ENCODE measurements around the gene LTBR. TPM values are rescaled to one million over a fixed set of nuclear protein-coding genes. Genes with fewer than 3 reads are reported as not detected.

LTBR gene
- polyA plus RNA-seq, 1 donor = 132 TPM

DNA sequence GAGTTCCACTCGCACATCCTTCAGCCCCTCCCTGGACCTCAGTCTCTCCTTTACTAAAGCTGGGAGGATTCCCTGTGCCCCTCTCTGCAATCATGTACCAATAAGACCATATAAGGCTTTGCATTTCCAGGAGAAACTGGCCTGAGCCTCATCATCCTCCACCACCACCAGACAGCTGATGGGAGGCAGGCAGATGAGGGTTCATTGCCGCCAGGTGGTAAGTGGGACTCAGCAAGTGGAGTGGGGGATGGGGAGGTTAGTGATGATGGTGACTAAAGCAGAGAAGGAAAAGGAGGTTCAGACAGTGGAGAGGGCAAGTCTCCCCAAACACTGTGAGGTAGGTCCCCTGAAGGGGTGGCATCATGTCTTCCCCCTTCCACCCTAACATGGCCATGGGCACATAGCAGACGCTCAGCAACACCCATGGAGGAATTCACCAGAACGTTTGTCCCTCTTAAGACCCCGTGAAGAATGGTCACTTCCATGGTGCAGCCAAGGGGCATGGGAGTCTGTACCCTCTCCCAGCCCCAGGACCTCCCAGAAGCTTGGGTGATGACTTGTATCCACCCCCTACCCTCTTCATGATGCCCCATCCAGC, 37.6 kb upstream of the LTBR start:
- no CpG with 5 or more reads among the region's 5 CpGs for WGBS (ENCODE audit: insufficient coverage, low lambda C conversion rate)
- Histone ChIP-seq H3K27me3 (ENCODE audit: control insufficient read depth, insufficient read depth, low read length) (no peaks in the 10 kb centered on the region), H3K4me3 (ENCODE audit: low read length) (no peak overlapping the region), H3K36me3 (ENCODE audit: control insufficient read depth, insufficient read depth, low read length) (no peaks in the 10 kb centered on the region), H3K9me3 (ENCODE audit: control insufficient read depth, low read depth, low read length) (no peaks in the 10 kb centered on the region), H3K4me1 (ENCODE audit: control insufficient read depth, insufficient read depth, low read length) (peaks cover 39% of the 10 kb centered on the region), H3K27ac (ENCODE audit: low read length) (peak overlapping the region; percentile 87)
- DNase-seq = peak in 1 of 2 donors; percentile 36

- no peaks in the 10 kb centered on the region for H3K27me3 ChIP-seq (ENCODE audit: control insufficient read depth, insufficient read depth, low read length)
- no peak for DNase-seq
- no peak overlapping the region for H3K27ac ChIP-seq (ENCODE audit: low read length)
- H3K9me3 ChIP-seq (ENCODE audit: control insufficient read depth, low read depth, low read length) = no peaks in the 10 kb centered on the region
- peaks cover 39% of the 10 kb centered on the region for H3K4me1 ChIP-seq (ENCODE audit: control insufficient read depth, insufficient read depth, low read length)
- WGBS (ENCODE audit: insufficient coverage, low lambda C conversion rate) = 73% methylated on average over 2 of the region's 8 CpGs
- no peak overlapping the region for H3K4me3 ChIP-seq (ENCODE audit: low read length)
- no peaks in the 10 kb centered on the region for H3K36me3 ChIP-seq (ENCODE audit: control insufficient read depth, insufficient read depth, low read length)
Observed at GRCh38 chr12:6346942-6347341, 37.0 kb upstream of the LTBR start.

GRCh38 chr12:6347367-6348338, 36.3 kb upstream of the LTBR start:
- Histone ChIP-seq H3K27ac (ENCODE audit: low read length) (no peak overlapping the region), H3K27me3 (ENCODE audit: control insufficient read depth, insufficient read depth, low read length) (no peaks in the 10 kb centered on the region), H3K9me3 (ENCODE audit: control insufficient read depth, low read depth, low read length) (no peaks in the 10 kb centered on the region), H3K4me3 (ENCODE audit: low read length) (no peak overlapping the region), H3K4me1 (ENCODE audit: control insufficient read depth, insufficient read depth, low read length) (peaks cover 32% of the 10 kb centered on the region), H3K36me3 (ENCODE audit: control insufficient read depth, insufficient read depth, low read length) (no peaks in the 10 kb centered on the region)
- DNase-seq = peak in 1 of 2 donors; percentile 8
- WGBS (ENCODE audit: insufficient coverage, low lambda C conversion rate) = no CpG with 5 or more reads among the region's 19 CpGs

- Histone ChIP-seq H3K27ac (ENCODE audit: low read length) (no peak overlapping the region), H3K4me3 (ENCODE audit: low read length) (no peak overlapping the region), H3K4me1 (ENCODE audit: control insufficient read depth, insufficient read depth, low read length) (peaks cover 18% of the 10 kb centered on the region), H3K36me3 (ENCODE audit: control insufficient read depth, insufficient read depth, low read length) (no peaks in the 10 kb centered on the region), H3K9me3 (ENCODE audit: control insufficient read depth, low read depth, low read length) (no peaks in the 10 kb centered on the region), H3K27me3 (ENCODE audit: control insufficient read depth, insufficient read depth, low read length) (no peaks in the 10 kb centered on the region)
- DNase-seq = no peak
- no CpG with 5 or more reads among the region's 5 CpGs for WGBS (ENCODE audit: insufficient coverage, low lambda C conversion rate)
Observed at GRCh38 chr12:6351622-6352021, 32.3 kb upstream of the LTBR start.

- no peak overlapping the region for H3K4me3 ChIP-seq (ENCODE audit: low read length)
- H3K27ac ChIP-seq (ENCODE audit: low read length) = no peak overlapping the region
- DNase-seq = no peak
- peaks cover 18% of the 10 kb centered on the region for H3K4me1 ChIP-seq (ENCODE audit: control insufficient read depth, insufficient read depth, low read length)
- no peaks in the 10 kb centered on the region for H3K27me3 ChIP-seq (ENCODE audit: control insufficient read depth, insufficient read depth, low read length)
- H3K36me3 ChIP-seq (ENCODE audit: control insufficient read depth, insufficient read depth, low read length) = no peaks in the 10 kb centered on the region
- WGBS (ENCODE audit: insufficient coverage, low lambda C conversion rate) = 60% methylated on average over 1 of the region's 9 CpGs
- no peaks in the 10 kb centered on the region for H3K9me3 ChIP-seq (ENCODE audit: control insufficient read depth, low read depth, low read length)
Observed at GRCh38 chr12:6352193-6353173, 31.5 kb upstream of the LTBR start.

- no peaks in the 10 kb centered on the region for H3K9me3 ChIP-seq (ENCODE audit: control insufficient read depth, low read depth, low read length)
- H3K4me3 ChIP-seq (ENCODE audit: low read length) = no peak overlapping the region
- WGBS (ENCODE audit: insufficient coverage, low lambda C conversion rate) = no CpG with 5 or more reads among the region's 10 CpGs
- H3K36me3 ChIP-seq (ENCODE audit: control insufficient read depth, insufficient read depth, low read length) = no peaks in the 10 kb centered on the region
- no peaks in the 10 kb centered on the region for H3K27me3 ChIP-seq (ENCODE audit: control insufficient read depth, insufficient read depth, low read length)
- DNase-seq = peak in 1 of 2 donors; percentile 75
- peak overlapping the region; percentile 25 for H3K27ac ChIP-seq (ENCODE audit: low read length)
- H3K4me1 ChIP-seq (ENCODE audit: control insufficient read depth, insufficient read depth, low read length) = peaks cover 25% of the 10 kb centered on the region
Observed at GRCh38 chr12:6354495-6355393, 29.2 kb upstream of the LTBR start.

DNA sequence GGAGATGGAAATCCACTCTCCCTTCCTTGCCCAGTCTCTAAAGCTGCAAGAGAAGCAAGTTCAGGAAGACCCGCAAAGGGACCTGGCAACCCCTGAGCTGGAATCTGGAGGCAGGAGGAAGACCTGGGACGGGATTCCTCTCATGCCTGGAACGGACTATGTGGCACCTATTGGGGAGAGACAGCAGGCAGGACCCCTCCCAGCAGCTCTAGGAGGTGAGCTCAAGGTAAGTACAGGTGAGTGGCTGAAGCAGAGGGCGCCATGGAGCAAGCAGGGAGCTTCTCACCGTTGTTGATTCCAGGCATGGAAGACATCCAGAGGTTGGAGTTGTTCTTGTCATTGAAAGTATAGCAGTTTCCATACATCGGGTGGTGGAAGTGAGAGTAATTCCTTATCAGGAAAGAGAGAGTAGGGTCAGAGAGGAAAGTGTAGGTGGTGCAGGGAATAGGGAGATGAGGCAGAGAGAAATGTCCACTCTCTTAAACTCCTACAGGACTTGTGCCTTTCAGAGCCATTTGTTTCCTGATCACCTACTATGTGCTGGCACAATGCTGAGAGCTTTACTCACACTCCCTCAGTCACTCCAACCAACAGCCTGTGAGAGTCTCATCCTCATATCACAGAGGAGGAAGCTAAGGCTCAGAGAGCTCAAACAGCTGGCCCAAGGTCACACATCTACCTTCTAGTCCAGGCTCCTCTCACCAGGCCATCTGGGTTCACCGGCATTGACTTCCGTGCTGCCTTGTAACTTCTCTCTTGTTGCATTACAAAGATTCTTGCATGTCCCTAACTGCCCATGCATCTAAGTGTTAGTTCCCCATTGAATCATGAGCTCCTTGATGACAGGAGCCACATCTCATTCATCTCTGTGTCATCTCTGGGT, 28.2 kb upstream of the LTBR start:
- WGBS (ENCODE audit: insufficient coverage, low lambda C conversion rate) = no CpG with 5 or more reads among the region's 8 CpGs
- no peaks in the 10 kb centered on the region for H3K36me3 ChIP-seq (ENCODE audit: control insufficient read depth, insufficient read depth, low read length)
- H3K27me3 ChIP-seq (ENCODE audit: control insufficient read depth, insufficient read depth, low read length) = no peaks in the 10 kb centered on the region
- no peak for DNase-seq
- no peaks in the 10 kb centered on the region for H3K9me3 ChIP-seq (ENCODE audit: control insufficient read depth, low read depth, low read length)
- no peak overlapping the region for H3K27ac ChIP-seq (ENCODE audit: low read length)
- H3K4me1 ChIP-seq (ENCODE audit: control insufficient read depth, insufficient read depth, low read length) = peaks cover 31% of the 10 kb centered on the region
- no peak overlapping the region for H3K4me3 ChIP-seq (ENCODE audit: low read length)

GRCh38 chr12:6356374-6356820, 27.6 kb upstream of the LTBR start:
- WGBS (ENCODE audit: insufficient coverage, low lambda C conversion rate) = 78% methylated on average over 3 of the region's 5 CpGs
- no peak for DNase-seq
- H3K27ac ChIP-seq (ENCODE audit: low read length) = no peak overlapping the region
- H3K9me3 ChIP-seq (ENCODE audit: control insufficient read depth, low read depth, low read length) = no peaks in the 10 kb centered on the region
- peaks cover 38% of the 10 kb centered on the region for H3K4me1 ChIP-seq (ENCODE audit: control insufficient read depth, insufficient read depth, low read length)
- H3K27me3 ChIP-seq (ENCODE audit: control insufficient read depth, insufficient read depth, low read length) = no peaks in the 10 kb centered on the region
- H3K4me3 ChIP-seq (ENCODE audit: low read length) = no peak overlapping the region
- no peaks in the 10 kb centered on the region for H3K36me3 ChIP-seq (ENCODE audit: control insufficient read depth, insufficient read depth, low read length)

GRCh38 chr12:6358881-6359280, 25.1 kb upstream of the LTBR start:
- H3K27ac ChIP-seq (ENCODE audit: low read length) = peak overlapping the region; percentile 99
- no peaks in the 10 kb centered on the region for H3K9me3 ChIP-seq (ENCODE audit: control insufficient read depth, low read depth, low read length)
- H3K27me3 ChIP-seq (ENCODE audit: control insufficient read depth, insufficient read depth, low read length) = no peaks in the 10 kb centered on the region
- H3K4me1 ChIP-seq (ENCODE audit: control insufficient read depth, insufficient read depth, low read length) = peaks cover 57% of the 10 kb centered on the region
- no peak overlapping the region for H3K4me3 ChIP-seq (ENCODE audit: low read length)
- WGBS (ENCODE audit: insufficient coverage, low lambda C conversion rate) = no CpG with 5 or more reads among the region's 1 CpG
- no peaks in the 10 kb centered on the region for H3K36me3 ChIP-seq (ENCODE audit: control insufficient read depth, insufficient read depth, low read length)
- DNase-seq = no peak

Data from large intestine (tissue), 3 donors.